HepG2 (cell line): ENCODE data around the gene SH3PXD2A. TPM values are rescaled to one million over a fixed set of nuclear protein-coding genes. Genes with fewer than 3 reads are reported as not detected.

ENCODE experiments used
- ATAC-seq: fragments of 200-7000 bp; cut with Tn5 transposase; 3 replicates; pipeline ENCODE4 v1.9.1; 2020; ENCODE audit warnings: mild to moderate bottlenecking, moderate library complexity
- BruUV-seq: library from RNA; stranded (reverse); fragments of 400-500 nt; replicated peaks from 2 replicates; lab custom pipeline; 2021; lab: Mats Ljungman, UMichigan
- CTCF ChIA-PET: fragments of 300-600 bp; formaldehyde crosslinking; extraction: SDS; loops from one replicate; lab custom pipeline; 2021; ENCODE audit warnings: low total read pairs, inconsistent platforms, low intra/inter-chr PET ratio; lab: Yijun Ruan, JAX
- POLR2A ChIA-PET: fragments of 350-600 bp; sonication (Branson Sonifier 250); formaldehyde crosslinking; loops from one replicate; lab custom pipeline; 2020; ENCODE audit warnings: antibody characterized with exemption, inconsistent platforms; lab: Yijun Ruan, JAX
- DNase-seq: peaks from one replicate; pipeline ENCODE4 v3.0.0-alpha.2; 2015; ENCODE audit warnings: low spot score
- FAIRE-seq: peaks from 3 replicates; lab custom pipeline; 2011; peaks lifted over from hg19 to GRCh38; lab: Jason Lieb, UNC
- H2AFZ ChIP-seq: one replicate; pipeline ENCODE4 v1.6.1; 2011; ENCODE audit warnings: low read length, inconsistent platforms
- H3K27ac ChIP-seq: fragments of 300-600 bp; 3 replicates; pipeline ENCODE4 v1.8.0; 2011; ENCODE audit warnings: mixed run types, mild to moderate bottlenecking, mixed read lengths, low read length, inconsistent platforms; ENCODE audit not compliant: insufficient read depth; ENCODE audit errors: extremely low read length
- H3K27me3 ChIP-seq, 2 experiments: fragments of 200-600 bp in 1 of 2; 2 replicates in 1 of 2; 3 replicates in 1 of 2; pipeline versions ENCODE4 v1.6.0 to v1.8.0; 2011; ENCODE audit warnings: low read length in 2 of 2, mild to moderate bottlenecking in 2 of 2, moderate library complexity in 2 of 2, inconsistent platforms in 1 of 2; ENCODE audit not compliant: insufficient read depth in 2 of 2, control insufficient read depth in 1 of 2
- H3K36me3 ChIP-seq, 2 experiments: fragments of 200-600 bp in 1 of 2; replicated peaks in 1 of 2; 2 replicates in 1 of 2; 3 replicates in 1 of 2; pipeline versions ENCODE4 v1.5.1 to v1.8.0; 2011; ENCODE audit warnings: low read length in 2 of 2, inconsistent platforms in 1 of 2; ENCODE audit not compliant: insufficient read depth in 2 of 2, control insufficient read depth in 1 of 2
- H3K4me1 ChIP-seq: 2 replicates; pipeline ENCODE4 v1.5.1; 2012; ENCODE audit warnings: low read length, inconsistent platforms; ENCODE audit not compliant: insufficient read depth
- H3K4me2 ChIP-seq: 2 replicates; pipeline ENCODE4 v1.6.0; 2011; ENCODE audit warnings: low read depth, low read length, inconsistent platforms
- H3K4me3 ChIP-seq, 3 experiments: fragments of 200-600 bp in 1 of 3; sonication (generic), shearing (Covaris generic) in 1 of 3; replicated peaks in 1 of 3; 2 replicates each; pipeline ENCODE4 v1.5.1; 2011 to 2016; ENCODE audit warnings: low read length in 3 of 3, inconsistent platforms in 2 of 3, low read depth in 2 of 3, mild to moderate bottlenecking in 2 of 3, control low read depth in 1 of 3, mixed read lengths in 1 of 3; ENCODE audit not compliant: insufficient read depth in 1 of 3
- H3K79me2 ChIP-seq: one replicate; pipeline ENCODE4 v1.6.1; 2011; ENCODE audit warnings: low read length, inconsistent platforms; ENCODE audit not compliant: insufficient read depth
- H3K9ac ChIP-seq: 2 replicates; pipeline ENCODE4 v1.6.0; 2011; ENCODE audit warnings: mild to moderate bottlenecking, low read depth, low read length, inconsistent platforms; ENCODE audit not compliant: insufficient read depth
- H3K9me3 ChIP-seq: 2 replicates; pipeline ENCODE4 v1.5.1; 2012; ENCODE audit warnings: mild to moderate bottlenecking, low read length
- H4K20me1 ChIP-seq: 2 replicates; pipeline ENCODE4 v1.6.0; 2011; ENCODE audit warnings: inconsistent platforms, mild to moderate bottlenecking, low read length, moderate library complexity; ENCODE audit not compliant: insufficient read depth
- ARID5B ChIP-seq: IDR thresholded peaks from 2 replicates; pipeline ENCODE4 v1.4.0; 2020; ENCODE audit warnings: mild to moderate bottlenecking, missing genetic modification reagents
- BCL6 ChIP-seq: IDR thresholded peaks from 2 replicates; pipeline ENCODE4 v1.6.1; 2016; ENCODE audit warnings: missing genetic modification reagents, missing compliant biosample characterization
- GATA4 ChIP-seq: sonication (generic); IDR thresholded peaks from 2 replicates; pipeline ENCODE4 v1.6.1; 2016; ENCODE audit warnings: antibody characterized with exemption, low read depth, borderline replicate concordance
- NFIB ChIP-seq: sonication (generic); formaldehyde crosslinking; IDR thresholded peaks from 2 replicates; pipeline ENCODE4 v1.9.0; 2021; ENCODE audit warnings: missing genetic modification reagents, mild to moderate bottlenecking, borderline replicate concordance
- PAXIP1 ChIP-seq: sonication (generic); formaldehyde crosslinking; conservative IDR thresholded peaks from 2 replicates; pipeline ENCODE4 v1.4.0; 2020; ENCODE audit warnings: mild to moderate bottlenecking, missing genetic modification reagents, moderate library complexity
- PREB ChIP-seq: sonication (generic); formaldehyde crosslinking; IDR thresholded peaks from 2 replicates; pipeline ENCODE4 v1.4.0; 2020; ENCODE audit warnings: missing genetic modification reagents
- SOX6 ChIP-seq, 2 experiments: fragments of 450-650 bp in 1 of 2; sonication (generic) in 1 of 2; formaldehyde crosslinking in 1 of 2; IDR thresholded peaks; 2 replicates each; pipeline versions ENCODE4 v1.4.0 to v1.6.1; 2017 to 2020; ENCODE audit warnings: antibody characterized with exemption in 1 of 2, mild to moderate bottlenecking in 1 of 2, missing genetic modification reagents in 1 of 2
- ZBTB21 ChIP-seq: sonication (generic); formaldehyde crosslinking; IDR thresholded peaks from 2 replicates; pipeline ENCODE4 v1.4.0; 2020; ENCODE audit warnings: missing genetic modification reagents
- ZBTB38 ChIP-seq: sonication (generic); formaldehyde crosslinking; IDR thresholded peaks from 2 replicates; pipeline ENCODE4 v1.5.1; 2020; ENCODE audit warnings: mild to moderate bottlenecking, missing genetic modification reagents
- ZFX ChIP-seq: sonication (generic); formaldehyde crosslinking; IDR thresholded peaks from 2 replicates; pipeline ENCODE4 v1.4.0; 2020; ENCODE audit warnings: mild to moderate bottlenecking, low read depth, missing genetic modification reagents, moderate library complexity
- ZNF260 ChIP-seq: sonication (generic); formaldehyde crosslinking; IDR thresholded peaks from 2 replicates; pipeline ENCODE4 v1.4.0; 2020; ENCODE audit warnings: missing genetic modification reagents, low read depth, mild to moderate bottlenecking, borderline replicate concordance
- ZNF292 ChIP-seq: sonication (generic); formaldehyde crosslinking; IDR thresholded peaks from 2 replicates; pipeline ENCODE4 v1.8.1; 2022; ENCODE audit warnings: mild to moderate bottlenecking, low read depth, missing genetic modification reagents, borderline replicate concordance
- ZNF343 ChIP-seq: sonication (generic); formaldehyde crosslinking; IDR thresholded peaks from 2 replicates; pipeline ENCODE4 v1.4.0; 2020; ENCODE audit warnings: mild to moderate bottlenecking, missing genetic modification reagents
- ZNF557 ChIP-seq: sonication (generic); formaldehyde crosslinking; IDR thresholded peaks from 2 replicates; pipeline ENCODE4 v1.4.0; 2020; ENCODE audit warnings: missing genetic modification reagents
- WGBS: methylation state at CpG from one replicate; pipeline ENCODE4 v1.1.6; 2017; ENCODE audit warnings: low lambda C conversion rate; 5-methylcytosine and 5-hydroxymethylcytosine counted together
- in situ Hi-C: cut with HindIII; loops from 2 replicates; pipeline ENCODE4 v1.10.0; 2017; ENCODE audit warnings: low pct_unique_long_range_greater_than_20kb; ENCODE audit not compliant: extremely low pct_ligation_motif_present
- intact Hi-C: fragments of 100-400 bp; cut with micrococcal nuclease; formaldehyde crosslinking; loops from one replicate; pipeline ENCODE4 v1.10.0; 2022; ENCODE audit not compliant: unreplicated experiment
- polyA plus RNA-seq, 8 experiments: library from polyadenylated mRNA; depleted of rRNA in 3 of 8; stranded (reverse) in 7 of 8; unstranded in 1 of 8; fragments of >200 nt; fragmentation: Illumina TruSeq in 4 of 8; extraction: Trizol in 4 of 8; gene quantifications; 2 replicates each; pipeline versions ENCODE4 v1.2.1 to v1.2.3, GENCODE V29; 2011 to 2016; ENCODE audit warnings: low read depth in 4 of 8, missing spikeins in 1 of 8, mixed read lengths in 1 of 8; ENCODE audit not compliant: insufficient read depth in 1 of 8
- total RNA-seq, 5 experiments: library from RNA; depleted of rRNA; stranded (reverse); fragments of >200 nt; fragmentation: Illumina TruSeq; extraction: Trizol; gene quantifications; 2 replicates each; pipeline ENCODE4 v1.2.3, GENCODE V29; 2016; ENCODE audit warnings: low read depth in 1 of 5

Gene SH3PXD2A
- total and polyA plus RNA-seq, 2 of the 13 experiments (the other 11 are each of a cell fraction or from before 2014, with no cell fraction given): 11.1 to 11.3 TPM

- peak overlapping the region; percentile 37 for H3K4me2 ChIP-seq
- no peaks in the 10 kb centered on the region for H3K9me3 ChIP-seq
- 0 out of 2 replicates have a peak overlapping the region, but pooled peaks have one; percentile 21 for H3K9ac ChIP-seq
- H3K4me3 ChIP-seq: no peak overlapping the region
- in situ Hi-C loops: no loop called here
- 21% methylated on average over 8 of the region's 10 CpGs for WGBS
- no peak overlapping the region for H2AFZ ChIP-seq
- H3K36me3 ChIP-seq: peaks cover 24 to 56% of the 10 kb centered on the region in 2 experiments
- FAIRE-seq (peak; percentile 64), DNase-seq (peak; percentile 80), ATAC-seq (peak; percentile 76)
- no TSS peak for BruUV-seq
- peaks cover 3% of the 10 kb centered on the region for H4K20me1 ChIP-seq
- H3K27ac ChIP-seq: peak overlapping the region; percentile 53
- ChIA-PET POLR2A (interaction anchor here (1.3 to 1.9 kb wide), 3 partner anchors 35 to 98 kb away, joined by 3 to 19 read pairs (median 4); no protein-coding TSS in a partner anchor), CTCF (no interaction called here)
- intact Hi-C loops: loop anchor here (1.0 to 5.0 kb wide), 3 partner anchors 36 to 96 kb away; partner anchors contain the start of gene SH3PXD2A
- no peaks in the 10 kb centered on the region for H3K79me2 ChIP-seq
- H3K4me1 ChIP-seq: peaks cover 31% of the 10 kb centered on the region
- H3K27me3 ChIP-seq: no peaks in the 10 kb centered on the region
- peak; percentile 26 for TF ChIP-seq PAXIP1 (CRISPR knock-in tag)
- TF ChIP-seq GATA4: no peak
- TF ChIP-seq ZNF260: no peak
- TF ChIP-seq BCL6 (CRISPR knock-in tag): 0 out of 2 replicates have a peak, but pooled peaks have one; percentile 3
- no peak for TF ChIP-seq NFIB
- TF ChIP-seq ZBTB38 (CRISPR knock-in tag): 0 out of 2 replicates have a peak, but pooled peaks have one; percentile 35
- peak; percentile 15; the same call in 1 of the 2 replicates for TF ChIP-seq ZFX (CRISPR knock-in tag)
- TF ChIP-seq ZNF343: no peak
- peak; percentile 17; the same call in 1 of the 2 replicates for TF ChIP-seq ARID5B
- peak; percentile 79 for TF ChIP-seq ZBTB21 (CRISPR knock-in tag)
- TF ChIP-seq SOX6 (IDR thresholded peaks at IDR 0.05): no peak
- 0 out of 2 replicates have a peak, but pooled peaks have one; percentile 5 for TF ChIP-seq SOX6 (CRISPR knock-in tag; IDR thresholded peaks at IDR 0.05)
- no peak for TF ChIP-seq ZNF557 (CRISPR knock-in tag)
- TF ChIP-seq ZNF292 (CRISPR knock-in tag): peak; percentile 44; the same call in 1 of the 2 replicates
- no peak for TF ChIP-seq PREB
Measured at GRCh38 chr10:103759100-103759781, 96.1 kb downstream of the SH3PXD2A start.
